Measurements from ENCODE around the gene FOSB.

FOSB gene

GRCh38 chr19:45469132-45469944, 1.5 kb downstream of the FOSB start:
- DNase-seq = peak; percentile 97

DNA sequence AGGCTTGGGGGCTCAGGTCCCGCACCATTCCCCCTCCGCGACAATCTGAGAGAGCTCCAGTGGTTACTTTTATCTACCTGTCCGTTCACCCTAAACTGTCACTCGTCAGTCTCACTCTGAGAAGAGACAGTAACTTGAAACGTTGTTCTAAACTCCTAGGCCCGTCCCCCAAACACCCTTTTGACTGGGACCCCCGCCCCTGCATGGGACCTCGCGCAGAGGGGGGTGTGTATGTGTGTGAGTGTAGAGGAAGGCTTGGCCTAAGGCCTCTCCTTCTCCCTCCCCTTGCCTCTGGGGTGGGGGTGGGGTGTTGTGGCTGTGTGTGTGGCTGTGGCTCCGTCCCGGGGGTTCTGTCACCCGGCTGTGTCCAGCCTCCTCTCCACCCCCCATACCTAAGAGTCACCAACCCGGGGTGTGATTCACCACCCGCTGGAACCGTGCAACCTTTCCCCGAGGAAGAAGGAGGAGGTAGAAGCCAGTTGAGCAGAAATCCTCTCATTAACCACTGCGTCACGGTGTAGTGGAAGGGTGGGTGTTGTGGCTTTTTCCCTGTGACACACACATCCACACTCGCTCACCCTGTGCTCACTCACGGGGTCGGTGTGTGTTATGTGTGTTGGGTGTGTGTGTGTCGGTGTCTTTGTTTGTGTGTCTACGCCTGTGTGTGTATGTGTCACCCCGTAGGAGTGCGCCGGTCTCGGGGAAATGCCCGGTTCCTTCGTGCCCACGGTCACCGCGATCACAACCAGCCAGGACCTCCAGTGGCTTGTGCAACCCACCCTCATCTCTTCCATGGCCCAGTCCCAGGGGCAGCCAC, 2.4 kb downstream of the FOSB start:
- DNase-seq = no peak

- DNase-seq = no peak
Observed at GRCh38 chr19:45470762-45471081, 2.9 kb downstream of the FOSB start.

- no peak for DNase-seq
Observed at GRCh38 chr19:45471111-45471930, 3.5 kb downstream of the FOSB start.

- DNase-seq = no peak
Observed at GRCh38 chr19:45471931-45472562, 4.3 kb downstream of the FOSB start.

DNA sequence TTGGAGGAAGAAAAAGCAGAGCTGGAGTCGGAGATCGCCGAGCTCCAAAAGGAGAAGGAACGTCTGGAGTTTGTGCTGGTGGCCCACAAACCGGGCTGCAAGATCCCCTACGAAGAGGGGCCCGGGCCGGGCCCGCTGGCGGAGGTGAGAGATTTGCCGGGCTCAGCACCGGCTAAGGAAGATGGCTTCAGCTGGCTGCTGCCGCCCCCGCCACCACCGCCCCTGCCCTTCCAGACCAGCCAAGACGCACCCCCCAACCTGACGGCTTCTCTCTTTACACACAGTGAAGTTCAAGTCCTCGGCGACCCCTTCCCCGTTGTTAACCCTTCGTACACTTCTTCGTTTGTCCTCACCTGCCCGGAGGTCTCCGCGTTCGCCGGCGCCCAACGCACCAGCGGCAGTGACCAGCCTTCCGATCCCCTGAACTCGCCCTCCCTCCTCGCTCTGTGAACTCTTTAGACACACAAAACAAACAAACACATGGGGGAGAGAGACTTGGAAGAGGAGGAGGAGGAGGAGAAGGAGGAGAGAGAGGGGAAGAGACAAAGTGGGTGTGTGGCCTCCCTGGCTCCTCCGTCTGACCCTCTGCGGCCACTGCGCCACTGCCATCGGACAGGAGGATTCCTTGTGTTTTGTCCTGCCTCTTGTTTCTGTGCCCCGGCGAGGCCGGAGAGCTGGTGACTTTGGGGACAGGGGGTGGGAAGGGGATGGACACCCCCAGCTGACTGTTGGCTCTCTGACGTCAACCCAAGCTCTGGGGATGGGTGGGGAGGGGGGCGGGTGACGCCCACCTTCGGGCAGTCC, 5.0 kb downstream of the FOSB start:
- DNase-seq = no peak

- DNase-seq = no peak
Observed at GRCh38 chr19:45473367-45473681, 5.5 kb downstream of the FOSB start.

- DNase-seq = no peak
Observed at GRCh38 chr19:45473682-45474605, 6.1 kb downstream of the FOSB start.

- no peak for DNase-seq
Observed at GRCh38 chr19:45474606-45475521, 7.1 kb downstream of the FOSB start.

- no peak for DNase-seq
Observed at GRCh38 chr19:45475537-45476291, 7.9 kb downstream of the FOSB start.

GRCh38 chr19:45476304-45476703, 8.5 kb downstream of the FOSB start:
- no peak for DNase-seq

GRCh38 chr19:45477186-45477585, 9.4 kb downstream of the FOSB start:
- no peak for DNase-seq

DNA sequence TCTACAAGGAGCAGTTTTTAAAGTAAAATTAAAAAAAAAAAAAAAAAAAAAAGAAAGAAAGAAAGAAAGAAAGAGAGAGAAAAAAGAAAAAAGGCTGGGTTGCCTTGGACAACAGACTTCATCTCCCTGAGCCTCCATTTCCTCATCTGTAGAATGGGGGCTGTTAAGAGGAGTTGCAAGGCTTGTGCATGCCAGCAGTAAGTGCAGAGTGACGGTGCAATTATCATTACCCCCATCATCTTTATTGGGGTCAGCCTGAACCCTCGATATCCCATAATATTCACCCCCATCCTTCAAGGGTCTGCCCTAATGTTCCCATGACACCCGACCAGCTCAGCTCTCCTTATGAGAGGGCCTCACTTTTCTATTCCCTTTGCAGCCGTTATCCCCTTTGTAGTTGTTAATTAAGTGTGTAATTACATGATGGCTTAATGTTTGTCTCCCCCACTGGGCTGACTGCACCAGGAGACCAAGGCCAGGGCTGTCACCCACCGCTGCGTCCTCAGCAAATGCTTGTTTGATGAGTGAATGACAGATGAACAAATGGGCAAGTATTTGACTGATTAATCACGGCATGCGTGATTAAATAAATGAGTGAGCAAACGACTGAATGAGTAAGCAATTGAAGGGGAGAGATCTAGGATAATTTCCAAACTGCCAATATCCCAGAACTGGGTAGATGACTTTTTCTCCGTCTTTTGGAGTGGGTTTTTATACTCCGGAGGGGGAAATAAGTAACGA, 10.1 kb downstream of the FOSB start:
- DNase-seq = no peak

- peak; percentile 80 for DNase-seq
Observed at GRCh38 chr19:45478454-45479238, 10.8 kb downstream of the FOSB start.

GRCh38 chr19:45483033-45483432, 15.2 kb downstream of the FOSB start:
- DNase-seq = no peak

DNA sequence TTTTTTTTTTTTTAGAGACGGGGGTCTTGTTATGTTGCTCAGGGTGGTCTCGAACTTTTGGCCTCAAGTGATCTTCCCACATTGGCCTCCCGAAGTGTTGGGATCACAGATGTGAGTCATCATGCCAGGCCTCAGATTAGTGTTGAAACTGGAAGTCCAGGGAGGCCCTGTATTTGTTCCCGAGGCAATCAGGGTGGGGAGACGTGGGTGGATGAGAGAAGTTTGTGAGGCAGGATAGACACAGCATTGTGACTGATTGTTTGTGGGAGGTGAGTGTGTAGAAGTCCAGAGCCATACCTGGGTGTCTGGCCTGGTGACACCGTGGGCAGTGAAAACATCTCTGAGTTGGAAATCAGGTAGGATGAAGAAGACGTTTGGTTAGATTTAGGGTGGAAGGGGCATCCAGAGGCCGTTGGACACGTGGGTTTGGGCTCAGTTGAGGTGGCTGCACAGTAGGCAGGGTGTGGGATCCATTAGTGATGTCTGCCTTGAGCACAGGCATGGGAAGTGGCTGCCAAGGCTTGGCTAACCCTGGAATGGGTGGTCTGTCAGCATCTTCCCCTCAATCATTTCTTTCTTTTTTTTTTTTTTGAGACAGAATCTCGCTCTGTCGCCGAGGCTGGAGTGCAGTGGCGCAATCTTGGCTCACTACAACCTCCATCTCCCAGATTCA, 16.6 kb downstream of the FOSB start:
- DNase-seq = no peak

All from GDM1 (cell line).